NCI-H524 treated with DMSO at 0.1 percent for 48 hours (cell line): ENCODE results near the gene DOCK6.
"Not testable (repeated sequence)": the region's sequence is repeated elsewhere in the genome, so short reads cannot be mapped to it uniquely, and the experiment has no call there.

Experiments
- DNase-seq: peaks from one replicate; lab custom pipeline; 2025; lab: John Stamatoyannopoulos, UW

The DOCK6 gene

DNA sequence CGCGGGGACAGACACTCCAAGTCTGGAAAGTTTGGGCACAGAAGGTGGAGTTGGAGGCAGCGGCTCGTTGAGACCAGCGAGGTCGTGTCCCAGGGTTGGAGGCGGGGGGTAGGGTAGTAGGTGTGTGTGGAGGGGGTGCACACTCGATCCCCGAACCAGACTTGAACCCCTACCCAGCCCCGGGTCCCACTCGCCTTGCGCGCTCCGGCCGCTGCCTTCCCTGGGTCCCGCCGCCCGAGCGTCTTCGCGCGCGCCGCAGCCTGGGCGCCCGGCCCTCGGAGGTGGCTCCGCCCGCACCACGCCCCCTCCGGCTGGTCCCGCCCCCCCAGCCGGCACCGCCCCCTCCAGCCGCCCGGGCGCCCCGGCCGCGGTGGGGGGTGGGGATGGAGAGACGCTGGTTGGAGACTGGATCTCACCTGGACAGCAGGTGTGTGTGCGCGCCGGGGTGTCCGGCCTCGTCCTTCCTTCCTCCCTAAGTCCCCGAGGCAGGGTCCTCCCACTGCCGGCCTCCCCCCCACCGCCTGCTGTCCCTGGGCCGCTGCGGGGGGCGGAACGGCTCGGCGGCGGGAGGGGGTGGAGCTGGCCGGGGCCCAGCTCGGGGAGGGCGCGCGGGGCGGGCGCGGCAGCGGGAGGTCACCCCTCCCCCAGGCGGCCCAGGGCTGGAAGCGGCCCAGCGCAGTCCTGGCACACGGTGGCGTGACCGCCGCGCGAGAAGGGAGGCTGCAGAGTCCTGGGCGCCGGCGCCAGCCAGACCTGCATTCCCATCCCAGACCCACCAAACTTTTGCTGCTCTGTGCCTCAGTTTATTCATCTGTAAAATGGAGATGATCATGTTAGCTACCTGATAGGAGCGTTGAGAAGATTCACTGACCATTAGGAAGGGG lies 64.8 kb downstream of the DOCK6 start, which contains the start of gene KANK2:
TSS of gene KANK2 (minus strand) at position 255 of the 884 bp plus-strand sequence. CDS start 3,034 bp downstream, outside the sequence.
- DNase-seq, result no peak

DNA sequence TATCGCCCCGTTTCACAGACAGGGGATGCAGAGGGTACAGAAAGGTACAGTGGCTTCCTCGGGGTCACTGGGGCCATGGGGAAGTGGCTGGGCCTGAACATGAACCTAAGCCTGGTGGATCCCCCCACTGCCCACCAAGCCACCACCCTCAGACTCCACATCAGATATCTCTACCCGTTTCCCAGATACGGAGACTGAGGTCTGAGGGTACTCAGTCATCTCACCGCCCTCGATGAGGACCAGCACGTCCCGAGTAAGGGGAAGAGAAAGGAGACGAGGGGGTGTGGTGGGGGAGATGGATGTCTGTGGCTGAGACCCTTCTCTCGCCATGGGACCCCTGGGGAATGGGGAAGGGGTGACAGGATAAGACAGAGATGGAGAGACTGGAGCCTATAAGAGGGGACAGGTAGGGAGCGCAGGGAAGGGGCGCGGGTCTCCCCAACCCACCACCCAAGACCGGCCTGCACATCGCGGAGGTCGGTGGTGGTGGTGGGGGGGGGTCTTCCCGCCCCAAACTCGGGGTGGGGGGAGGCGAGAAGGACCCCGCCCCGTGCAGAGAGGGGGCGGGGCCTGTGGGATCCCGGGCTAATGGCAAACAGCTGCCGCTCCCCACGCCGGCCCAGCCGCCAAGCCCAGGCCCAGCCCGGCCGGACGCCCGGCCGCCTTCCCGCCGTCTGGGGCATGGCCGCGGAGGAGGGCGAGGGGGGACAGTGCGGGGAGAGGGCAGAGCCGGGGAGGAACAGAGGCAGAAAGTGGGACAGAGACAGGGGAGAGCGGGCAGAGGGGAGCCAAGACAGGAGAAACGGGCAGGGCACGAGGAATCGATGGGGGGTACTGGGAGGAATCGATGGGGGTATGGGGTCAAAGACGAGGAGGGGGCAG lies 65.7 kb downstream of the DOCK6 start:
- DNase-seq, result no peak

DNA sequence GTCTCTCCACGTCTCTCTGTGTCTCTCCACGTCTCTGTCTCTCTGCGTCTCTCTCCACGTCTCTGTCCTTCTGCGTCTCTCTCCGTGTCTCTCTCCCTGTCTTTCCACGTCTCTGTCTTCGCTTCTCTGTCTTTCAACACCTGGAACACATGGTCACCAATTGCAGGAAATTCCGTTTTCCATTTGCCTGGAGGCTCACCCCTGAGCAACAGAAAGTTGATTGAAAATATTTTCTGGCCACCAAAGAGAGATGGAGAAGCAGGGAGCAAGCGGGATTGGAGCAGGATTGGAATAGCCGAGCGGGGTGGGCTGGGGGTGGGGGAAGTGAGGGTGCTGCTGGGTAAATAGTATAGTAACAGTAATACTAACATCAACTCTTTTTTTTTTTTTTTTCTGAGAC lies 66.6 kb downstream of the DOCK6 start:
- no peak for DNase-seq

DNA sequence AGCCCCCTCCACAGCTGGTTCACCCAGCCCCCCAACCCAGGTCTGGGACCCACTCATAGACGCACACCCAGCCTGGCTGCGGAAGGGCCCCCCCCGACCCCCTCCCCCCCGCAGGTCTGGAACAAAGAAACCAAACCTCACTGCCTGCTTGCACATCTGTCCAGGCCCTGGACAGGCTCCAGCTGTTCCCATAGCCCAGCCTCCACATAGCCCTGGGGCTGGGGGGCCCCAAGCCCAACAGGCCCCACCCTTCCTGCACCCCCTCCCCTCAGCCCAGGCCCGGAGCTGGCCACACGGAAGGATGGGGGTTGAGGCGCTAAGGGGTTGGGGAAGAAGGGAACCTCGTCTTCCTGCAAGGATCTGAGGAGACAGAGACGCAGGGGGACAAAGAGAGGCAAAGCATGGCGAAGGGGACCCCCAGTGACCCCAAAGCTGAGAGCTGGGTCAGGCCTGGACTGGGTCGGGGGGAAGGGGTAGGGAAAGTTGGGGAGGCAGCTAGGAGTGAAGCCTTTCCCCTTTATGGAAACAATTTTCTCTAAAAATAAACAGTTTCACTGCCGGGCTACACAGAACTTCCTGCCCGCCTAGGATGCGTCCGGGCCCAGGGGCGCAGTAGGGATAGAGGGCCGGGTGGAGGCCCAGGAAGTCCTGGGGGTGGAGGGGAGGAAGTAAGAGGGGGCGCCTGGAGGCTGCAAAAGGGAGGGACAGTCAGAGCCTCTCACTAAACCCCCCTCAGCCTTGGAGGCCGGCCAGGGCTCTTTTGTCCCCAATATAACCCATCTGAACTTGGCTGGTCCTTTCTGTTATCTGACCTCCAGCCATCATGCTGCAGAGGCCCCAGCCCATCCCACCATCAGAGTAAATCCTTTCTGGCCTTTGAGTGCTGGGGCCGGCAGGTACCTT lies 67.4 kb downstream of the DOCK6 start:
- no peak for DNase-seq

DNA sequence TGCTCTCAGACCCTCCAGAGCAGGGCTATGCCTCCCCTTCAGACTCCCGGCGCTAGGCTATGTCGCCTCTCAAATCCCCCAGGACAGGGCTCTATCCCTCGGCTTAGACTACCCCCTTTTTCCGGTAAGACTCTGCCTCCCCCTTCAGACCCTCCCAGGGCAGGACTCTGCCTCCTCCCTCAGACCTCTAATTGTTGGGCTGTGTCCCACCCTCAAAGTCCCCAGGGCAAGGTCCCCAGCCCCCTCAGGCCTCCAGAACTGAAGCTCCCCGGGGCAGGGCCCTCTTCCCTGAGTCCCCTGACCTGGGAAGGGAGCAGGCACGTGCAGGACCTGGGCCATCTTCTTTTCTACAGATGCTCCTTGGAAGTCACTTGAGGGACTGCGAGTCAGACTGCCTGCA lies 68.2 kb downstream of the DOCK6 start:
- DNase-seq, result no peak

DNA sequence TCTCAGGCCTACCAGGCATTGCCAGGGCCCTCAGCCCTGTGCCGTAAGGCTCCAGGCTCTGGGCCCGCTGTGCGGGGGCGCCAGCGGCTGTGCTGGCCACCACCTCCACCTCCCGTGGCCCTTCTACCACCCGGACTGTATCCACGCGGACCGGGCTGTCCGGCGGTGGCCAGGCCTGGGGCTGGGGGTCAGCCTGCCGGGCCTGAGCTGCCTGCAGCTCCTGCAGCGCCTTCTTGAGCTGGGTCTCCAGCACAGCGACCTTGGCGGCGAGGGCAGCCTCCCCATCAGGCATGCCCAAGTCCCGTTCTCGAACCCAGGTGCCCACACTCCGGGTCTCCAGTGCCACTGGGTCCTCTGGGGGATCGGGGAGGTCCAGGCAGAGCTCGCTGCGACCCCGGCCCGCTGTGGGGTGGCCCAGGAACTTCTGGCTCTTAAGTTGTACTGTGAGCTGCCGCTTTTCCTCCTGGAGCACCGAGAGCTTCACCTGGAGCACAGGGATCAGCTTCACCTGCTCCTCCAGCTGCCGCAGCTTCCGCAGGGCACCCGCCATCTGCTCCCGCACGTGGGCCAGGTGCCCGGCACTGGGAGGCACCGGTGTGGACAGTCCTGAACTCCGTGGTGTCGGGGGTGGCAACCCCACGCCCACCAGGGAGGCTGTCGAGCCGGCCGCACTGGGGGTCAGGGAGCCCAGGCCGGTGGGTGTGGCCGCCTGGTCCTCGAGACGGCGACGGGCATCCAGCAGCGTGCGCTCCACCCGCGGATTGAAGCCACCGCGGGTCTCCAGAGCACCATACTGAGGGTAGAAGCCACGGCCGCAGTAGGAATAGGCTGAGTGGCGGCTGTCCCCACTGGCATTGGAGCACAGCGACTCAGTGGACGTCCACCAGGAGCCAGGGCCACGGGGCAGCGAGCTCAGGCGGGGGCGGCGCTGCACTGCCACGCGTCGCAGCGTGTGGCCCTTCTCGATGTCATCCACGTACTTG lies 69.1 kb downstream of the DOCK6 start:
- DNase-seq, result no peak

DNA sequence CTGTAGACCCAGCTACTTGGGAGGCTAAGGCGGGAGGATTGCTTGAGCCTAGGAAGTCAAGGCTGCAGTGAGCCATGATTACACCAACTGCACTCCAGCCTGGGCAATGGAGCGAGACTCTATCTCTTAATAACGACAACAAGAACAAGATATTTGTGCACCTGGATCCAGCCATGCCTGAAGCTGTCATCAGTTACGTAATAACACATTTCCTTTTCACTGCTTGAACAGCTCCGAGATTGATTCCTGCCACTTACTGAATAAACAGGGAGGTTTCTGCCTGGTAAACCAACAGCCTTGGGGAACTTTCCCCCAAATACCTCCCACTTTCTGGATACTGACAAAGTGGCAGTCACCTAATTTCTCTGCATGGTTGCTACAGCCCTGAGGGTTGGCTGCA lies 70.4 kb downstream of the DOCK6 start:
- DNase-seq, result no peak

DNA sequence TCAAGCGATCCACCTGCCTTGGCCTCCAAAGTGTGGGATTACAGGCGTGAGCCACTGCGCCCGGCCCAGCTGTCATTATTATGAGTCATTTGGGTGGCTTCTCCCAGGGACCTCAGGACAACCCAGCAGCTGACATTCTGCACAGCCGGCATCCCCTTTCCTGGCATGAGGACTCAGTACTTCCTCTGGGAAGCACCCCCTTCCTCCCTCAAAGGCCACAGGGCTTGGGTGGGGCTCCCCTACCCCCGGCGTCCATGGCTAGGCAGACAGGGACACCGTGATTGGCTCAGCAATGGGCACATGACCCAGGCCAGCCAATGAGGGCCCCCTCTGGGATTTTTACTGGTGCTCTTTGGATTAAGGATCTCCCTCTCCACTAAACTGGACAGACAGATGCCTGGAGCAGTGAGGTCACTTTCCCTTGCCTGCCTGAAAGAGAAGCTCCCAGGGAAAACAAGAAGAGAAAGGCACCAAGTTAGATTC lies 71.0 kb downstream of the DOCK6 start:
- no peak for DNase-seq

DNA sequence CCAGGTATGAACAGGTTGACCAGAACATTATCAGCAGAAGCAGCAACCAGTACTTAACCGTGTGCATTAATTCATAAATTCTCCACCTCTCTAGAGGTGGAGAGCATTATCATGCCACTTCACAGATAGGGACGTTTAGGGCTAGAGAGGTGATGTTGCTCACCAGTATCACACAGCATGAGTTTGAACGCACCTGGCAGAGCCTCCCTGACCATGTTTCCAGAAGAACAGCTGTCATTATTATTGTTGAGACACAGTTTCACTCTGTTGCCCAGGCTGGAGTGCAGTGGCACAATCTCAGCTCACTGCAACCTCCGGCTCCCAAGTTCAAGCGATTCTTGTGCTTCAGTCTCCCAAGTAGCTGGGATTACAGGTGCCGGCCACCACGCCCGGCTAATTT lies 71.8 kb downstream of the DOCK6 start:
- no peak for DNase-seq

DNA sequence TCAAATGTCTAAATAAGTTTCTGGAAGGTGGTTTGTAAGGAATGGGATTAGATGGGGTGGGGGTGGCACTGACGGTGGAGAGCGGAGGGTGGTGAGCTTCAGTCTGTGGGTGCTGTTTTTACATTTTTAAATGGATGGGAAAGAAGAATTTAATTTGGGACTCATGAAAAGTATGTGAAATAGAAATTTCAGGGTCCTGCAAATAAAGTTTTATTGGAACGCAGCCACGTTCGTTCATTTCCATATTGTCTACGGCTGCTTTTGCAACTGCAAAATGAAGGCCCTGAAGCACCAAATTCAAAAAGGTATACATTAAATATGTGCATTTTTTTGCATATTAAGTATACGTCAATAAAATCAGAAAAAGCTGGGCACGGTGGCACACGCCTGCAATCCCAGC lies 74.9 kb downstream of the DOCK6 start:
- no peak for DNase-seq

DNA sequence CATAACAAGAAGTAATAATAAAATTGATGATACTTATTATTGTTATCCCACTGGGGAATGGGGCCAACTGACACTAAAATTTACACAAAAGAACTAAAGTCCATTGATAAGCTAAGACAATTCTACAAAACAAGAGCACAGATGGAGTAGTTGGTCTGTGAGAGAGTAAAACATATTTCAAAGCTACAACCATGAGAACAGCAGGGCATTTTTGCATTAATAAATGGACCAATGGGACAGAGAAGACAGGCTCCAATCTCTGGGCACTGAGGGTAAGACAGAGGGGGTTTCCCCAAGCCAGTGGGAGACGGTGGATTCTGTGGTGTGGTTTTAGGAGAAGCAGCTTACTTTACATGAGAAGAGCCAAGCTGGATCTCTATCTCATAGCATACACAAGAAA lies 79.3 kb downstream of the DOCK6 start:
- no peak for DNase-seq

DNA sequence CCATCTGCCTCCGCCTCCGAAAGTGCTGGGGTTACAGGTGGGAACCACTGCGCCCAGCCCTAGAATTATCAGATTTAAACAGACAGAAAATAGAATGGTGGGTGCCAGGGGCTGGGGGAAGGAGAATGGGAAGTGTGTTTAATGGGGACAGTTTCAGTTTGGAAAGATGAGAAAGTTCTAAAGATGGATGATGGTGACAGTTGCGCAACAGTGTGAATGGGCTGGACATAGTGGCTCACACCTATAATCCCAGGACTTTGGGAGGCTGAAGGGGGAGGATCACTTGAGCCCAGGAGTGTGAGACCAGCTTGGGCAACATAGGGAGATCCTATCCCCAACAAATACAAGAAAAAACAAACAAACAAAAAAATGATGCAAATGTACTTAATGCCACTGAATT lies 80.8 kb downstream of the DOCK6 start:
- DNase-seq, result no peak

DNA sequence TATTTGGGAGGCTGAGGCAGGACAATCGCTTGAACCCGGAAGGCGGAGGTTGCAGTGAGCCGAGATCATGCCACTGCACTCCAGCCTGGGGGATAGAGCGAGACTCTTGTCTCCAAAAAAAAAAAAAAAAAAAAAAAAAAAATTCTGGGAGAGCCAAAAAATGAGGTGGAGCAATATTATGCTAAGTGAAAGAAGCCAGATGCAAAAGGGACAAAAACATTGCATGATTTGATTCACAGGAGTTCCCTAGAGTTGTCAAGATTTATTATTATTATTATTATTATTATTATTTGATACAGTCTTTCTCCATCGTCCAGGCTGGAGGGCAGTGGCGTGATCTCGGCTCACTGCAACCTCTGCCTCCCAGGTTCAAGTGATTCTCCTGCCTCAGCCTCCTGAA lies 81.3 kb downstream of the DOCK6 start:
- DNase-seq, result not testable (repeated sequence)

DNA sequence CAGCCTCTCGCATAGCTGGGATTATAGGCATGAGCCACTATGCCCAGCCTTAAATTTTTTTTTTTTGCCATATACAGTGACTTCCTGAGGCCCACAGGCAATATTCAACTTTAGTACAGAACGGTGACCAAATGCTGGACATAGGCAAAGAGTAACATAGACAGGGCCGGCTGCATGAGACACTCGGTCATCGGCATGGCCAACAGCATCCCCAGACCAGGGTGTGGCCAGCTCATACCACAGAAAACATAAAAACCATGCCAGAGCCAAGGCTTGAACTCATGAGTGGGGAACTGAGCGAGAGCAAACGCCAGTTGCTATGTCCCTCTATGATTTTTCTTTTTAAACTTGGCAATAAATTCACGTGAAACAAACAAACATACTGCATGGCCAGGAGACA lies 82.0 kb downstream of the DOCK6 start:
- no peak for DNase-seq

DNA sequence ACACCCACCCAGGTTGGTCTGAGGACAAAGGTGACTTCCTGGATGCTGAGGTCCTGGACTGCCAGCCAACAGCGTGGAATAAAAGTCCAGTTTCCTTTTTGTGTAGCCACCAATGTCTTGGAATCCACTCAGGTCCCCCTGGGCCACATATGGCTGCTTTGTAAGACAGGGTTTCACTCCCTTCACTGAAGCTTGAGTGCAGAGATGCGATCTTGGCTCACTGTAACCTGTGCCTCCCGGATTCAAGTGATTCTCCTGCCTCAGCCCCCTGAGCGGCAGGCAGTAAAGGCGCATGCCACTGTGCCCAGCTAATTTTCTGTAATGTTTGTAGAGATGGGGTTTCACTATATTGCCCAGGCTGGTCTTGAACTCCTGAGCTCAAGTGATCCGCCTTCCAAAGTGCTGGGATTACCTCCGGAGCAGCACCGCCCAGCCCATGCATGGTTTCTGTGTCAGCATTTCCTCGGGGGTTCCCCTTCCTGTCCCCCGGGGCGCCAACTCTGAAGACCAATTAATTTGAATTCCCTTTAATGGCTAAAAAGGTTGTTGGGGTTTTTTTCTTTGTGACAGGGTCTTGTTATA lies 82.5 kb downstream of the DOCK6 start:
- DNase-seq, result no peak

DNA sequence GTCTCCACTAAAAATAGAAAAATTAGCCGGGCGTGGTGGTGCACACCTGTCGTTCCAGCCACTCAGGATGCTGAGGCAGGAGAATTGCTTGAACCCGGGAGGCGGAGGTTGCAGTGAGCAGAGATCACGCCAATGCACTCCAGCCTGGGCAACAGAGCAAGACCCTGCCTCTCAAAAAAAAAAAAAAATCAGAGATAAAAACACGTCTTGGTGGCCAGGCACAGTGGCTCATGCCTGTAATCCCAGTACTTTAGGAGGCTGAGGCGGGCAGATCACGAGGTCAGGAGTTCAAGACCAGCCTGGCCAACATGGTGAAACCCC lies 83.2 kb downstream of the DOCK6 start:
- DNase-seq, result not testable (repeated sequence)

DNA sequence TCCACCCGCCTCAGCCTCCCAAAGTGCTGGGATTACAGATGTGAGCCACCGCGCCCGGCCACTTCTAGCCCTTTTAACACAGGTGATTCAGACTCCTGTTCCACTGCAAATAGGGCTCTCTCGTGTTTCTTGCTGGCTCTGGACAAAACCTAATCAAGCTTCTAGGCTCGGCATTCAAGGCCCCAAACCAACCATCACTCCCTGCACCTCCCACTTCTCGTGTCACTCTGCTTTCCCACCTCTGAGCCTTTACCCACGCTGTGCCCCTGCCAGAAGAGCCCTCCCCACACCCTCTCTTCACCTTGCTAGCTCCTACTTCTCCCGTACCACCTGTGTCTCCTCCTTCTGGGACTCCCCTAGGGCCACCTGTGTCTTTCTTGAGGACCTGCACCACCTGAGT lies 84.7 kb downstream of the DOCK6 start:
- no peak for DNase-seq

DNA sequence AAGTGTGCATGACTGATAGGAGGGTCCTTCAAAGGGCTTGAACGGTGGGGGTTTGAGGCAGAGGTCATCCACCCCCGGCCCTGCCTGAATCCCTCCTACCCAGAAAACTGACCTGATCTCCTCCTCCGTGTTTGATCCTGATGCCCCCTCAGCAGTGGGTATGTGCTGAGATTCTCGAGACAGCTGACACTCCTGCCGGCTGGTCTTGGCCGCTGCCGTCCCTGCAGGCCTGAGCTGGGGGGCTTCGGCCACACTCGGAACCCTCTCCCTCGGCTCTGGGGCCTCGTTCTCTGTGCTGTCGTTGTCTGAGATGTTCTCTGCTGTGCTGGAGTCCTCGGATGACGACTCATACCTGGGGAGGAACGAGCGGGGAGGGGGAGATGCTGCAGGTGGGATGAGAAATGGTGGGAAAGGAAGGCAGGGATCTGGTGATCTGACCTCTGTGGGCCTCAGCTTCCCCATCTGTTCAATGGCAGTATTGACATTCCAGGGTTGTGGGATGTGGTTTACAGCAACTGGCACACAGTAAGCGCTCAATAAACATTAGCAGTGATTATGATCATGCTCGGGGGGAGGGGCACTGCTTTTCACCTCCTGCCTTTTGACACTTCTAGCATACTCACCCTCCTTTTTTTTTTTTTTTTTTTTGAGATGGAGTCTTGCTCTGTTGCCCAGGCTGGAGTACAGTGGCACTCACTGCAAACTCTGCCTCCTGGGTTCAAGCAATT lies 85.7 kb downstream of the DOCK6 start:
- DNase-seq, result no peak

DNA sequence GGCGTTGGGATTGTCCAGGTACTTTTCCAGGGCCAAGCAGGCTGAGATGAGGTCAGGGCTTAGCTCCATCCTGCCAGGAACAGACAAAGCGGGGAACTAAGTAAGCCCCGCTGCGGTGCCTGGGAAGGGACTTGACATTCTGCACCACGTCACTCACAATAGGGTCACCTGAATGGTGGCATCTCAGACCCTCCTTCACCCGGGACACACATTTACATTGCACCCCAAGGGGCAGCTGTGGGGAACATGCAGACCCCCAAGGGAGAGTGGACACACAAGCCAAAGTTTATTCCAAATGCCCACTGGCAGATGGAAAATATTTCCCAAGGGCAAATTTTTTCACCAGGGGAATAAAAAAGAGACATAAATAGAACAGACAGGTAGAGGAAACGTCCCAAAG lies 86.4 kb downstream of the DOCK6 start:
- no peak for DNase-seq

DNA sequence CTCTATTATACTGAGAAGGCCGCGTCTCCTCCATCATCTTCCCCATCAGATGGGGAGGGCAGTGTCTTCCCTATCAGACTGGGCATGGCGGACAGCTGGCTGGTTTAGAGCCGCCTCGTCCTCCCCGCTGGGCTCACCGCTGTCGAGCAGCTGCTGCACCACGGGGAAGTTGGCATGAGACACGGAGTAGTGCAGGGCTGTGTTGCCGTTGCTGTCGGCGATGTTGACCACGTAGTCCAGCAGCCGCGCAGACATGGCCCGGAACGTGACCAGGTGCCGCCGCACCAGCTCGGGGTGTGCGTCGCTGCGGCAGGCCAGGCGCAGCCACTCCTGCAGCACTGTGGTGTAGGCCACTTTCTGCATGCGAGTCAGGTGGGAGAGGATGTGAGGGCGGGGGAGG lies 88.0 kb downstream of the DOCK6 start:
- DNase-seq, result no peak
